VCaP (cell line): ENCODE measurements around the gene H2BK1.

Experiments
- H3K27ac ChIP-seq: fragments of 450-650 bp; 2 replicates; pipeline ENCODE4 v1.5.1; 2017
- CTCF ChIP-seq: fragments of 450-650 bp; conservative IDR thresholded peaks from 2 replicates; pipeline ENCODE4 v1.5.1; 2017; ENCODE audit warnings: mild to moderate bottlenecking, moderate library complexity

Gene H2BK1

GRCh38 chr7:151174246-151175046 lies 35.8 kb downstream of the H2BK1 start:
- TF ChIP-seq CTCF: no peak
- H3K27ac ChIP-seq: no peak overlapping the region

GRCh38 chr7:151173386-151174245 lies 36.7 kb downstream of the H2BK1 start:
- no peak for TF ChIP-seq CTCF

GRCh38 chr7:151172273-151173141 lies 37.8 kb downstream of the H2BK1 start:
- H3K27ac ChIP-seq: no peak overlapping the region
- TF ChIP-seq CTCF: peak; percentile 100

More at GRCh38 chr7:151173386-151174245, 36.7 kb downstream of the H2BK1 start:
- H3K27ac ChIP-seq: no peak overlapping the region

- TF ChIP-seq CTCF: no peak
- no peak overlapping the region for H3K27ac ChIP-seq
These were observed 41.5 kb downstream of the H2BK1 start for GRCh38 chr7:151168787-151169162.

GRCh38 chr7:151168003-151168786 lies 42.1 kb downstream of the H2BK1 start:
- TF ChIP-seq CTCF: peak; percentile 90
- H3K27ac ChIP-seq: no peak overlapping the region

GRCh38 chr7:151167197-151167961 lies 42.9 kb downstream of the H2BK1 start, which contains the start of gene GBX1:
Gene GBX1 (minus strand): TSS chr7:151167694. CDS start chr7:151167548, 146 bp downstream.
- peak within 1 kb of the TSS; percentile 18; the same call in 1 of the 2 replicates for H3K27ac ChIP-seq
- TF ChIP-seq CTCF: no peak; the same call in 1 of the 2 replicates
